HepG2 (cell line): ENCODE measurements around the gene DLG4. TPM values are rescaled to one million over a fixed set of nuclear protein-coding genes. Genes with fewer than 3 reads are reported as not detected.

Experiments used
- ATAC-seq: fragments of 200-7000 bp; cut with Tn5 transposase; 3 replicates; pipeline ENCODE4 v1.9.1; 2020; ENCODE audit warnings: mild to moderate bottlenecking, moderate library complexity
- BruUV-seq: library from RNA; stranded (reverse); fragments of 400-500 nt; replicated peaks from 2 replicates; lab custom pipeline; 2021; lab: Mats Ljungman, UMichigan
- CTCF ChIA-PET: fragments of 300-600 bp; formaldehyde crosslinking; extraction: SDS; loops from one replicate; lab custom pipeline; 2021; ENCODE audit warnings: low total read pairs, inconsistent platforms, low intra/inter-chr PET ratio; lab: Yijun Ruan, JAX
- POLR2A ChIA-PET: fragments of 350-600 bp; sonication (Branson Sonifier 250); formaldehyde crosslinking; loops from one replicate; lab custom pipeline; 2020; ENCODE audit warnings: antibody characterized with exemption, inconsistent platforms; lab: Yijun Ruan, JAX
- DNase-seq: peaks from one replicate; pipeline ENCODE4 v3.0.0-alpha.2; 2015; ENCODE audit warnings: low spot score
- FAIRE-seq: peaks from 3 replicates; lab custom pipeline; 2011; peaks lifted over from hg19 to GRCh38; lab: Jason Lieb, UNC
- H2AFZ ChIP-seq: one replicate; pipeline ENCODE4 v1.6.1; 2011; ENCODE audit warnings: low read length, inconsistent platforms
- H3K27ac ChIP-seq: fragments of 300-600 bp; 3 replicates; pipeline ENCODE4 v1.8.0; 2011; ENCODE audit warnings: mixed run types, mild to moderate bottlenecking, mixed read lengths, low read length, inconsistent platforms; ENCODE audit not compliant: insufficient read depth; ENCODE audit errors: extremely low read length
- H3K27me3 ChIP-seq, 2 experiments: fragments of 200-600 bp in 1 of 2; 2 replicates in 1 of 2; 3 replicates in 1 of 2; pipeline versions ENCODE4 v1.6.0 to v1.8.0; 2011; ENCODE audit warnings: low read length in 2 of 2, mild to moderate bottlenecking in 2 of 2, moderate library complexity in 2 of 2, inconsistent platforms in 1 of 2; ENCODE audit not compliant: insufficient read depth in 2 of 2, control insufficient read depth in 1 of 2
- H3K36me3 ChIP-seq, 2 experiments: fragments of 200-600 bp in 1 of 2; replicated peaks in 1 of 2; 2 replicates in 1 of 2; 3 replicates in 1 of 2; pipeline versions ENCODE4 v1.5.1 to v1.8.0; 2011; ENCODE audit warnings: low read length in 2 of 2, inconsistent platforms in 1 of 2; ENCODE audit not compliant: insufficient read depth in 2 of 2, control insufficient read depth in 1 of 2
- H3K4me1 ChIP-seq: 2 replicates; pipeline ENCODE4 v1.5.1; 2012; ENCODE audit warnings: low read length, inconsistent platforms; ENCODE audit not compliant: insufficient read depth
- H3K4me2 ChIP-seq: 2 replicates; pipeline ENCODE4 v1.6.0; 2011; ENCODE audit warnings: low read depth, low read length, inconsistent platforms
- H3K4me3 ChIP-seq, 3 experiments: fragments of 200-600 bp in 1 of 3; sonication (generic), shearing (Covaris generic) in 1 of 3; replicated peaks in 1 of 3; 2 replicates each; pipeline ENCODE4 v1.5.1; 2011 to 2016; ENCODE audit warnings: low read length in 3 of 3, inconsistent platforms in 2 of 3, low read depth in 2 of 3, mild to moderate bottlenecking in 2 of 3, control low read depth in 1 of 3, mixed read lengths in 1 of 3; ENCODE audit not compliant: insufficient read depth in 1 of 3
- H3K79me2 ChIP-seq: one replicate; pipeline ENCODE4 v1.6.1; 2011; ENCODE audit warnings: low read length, inconsistent platforms; ENCODE audit not compliant: insufficient read depth
- H3K9ac ChIP-seq: 2 replicates; pipeline ENCODE4 v1.6.0; 2011; ENCODE audit warnings: mild to moderate bottlenecking, low read depth, low read length, inconsistent platforms; ENCODE audit not compliant: insufficient read depth
- H3K9me3 ChIP-seq: 2 replicates; pipeline ENCODE4 v1.5.1; 2012; ENCODE audit warnings: mild to moderate bottlenecking, low read length
- H4K20me1 ChIP-seq: 2 replicates; pipeline ENCODE4 v1.6.0; 2011; ENCODE audit warnings: inconsistent platforms, mild to moderate bottlenecking, low read length, moderate library complexity; ENCODE audit not compliant: insufficient read depth
- BATF2 ChIP-seq: sonication (generic); formaldehyde crosslinking; IDR thresholded peaks from 2 replicates; pipeline ENCODE4 v1.8.0; 2022; ENCODE audit warnings: mild to moderate bottlenecking, missing genetic modification reagents, moderate library complexity
- CENPX ChIP-seq: sonication (generic); formaldehyde crosslinking; IDR thresholded peaks from 2 replicates; pipeline ENCODE4 v1.9.0; 2021; ENCODE audit warnings: mild to moderate bottlenecking, missing genetic modification reagents, moderate library complexity
- FOXC1 ChIP-seq: sonication (generic); formaldehyde crosslinking; IDR thresholded peaks from 2 replicates; pipeline ENCODE4 v1.8.0; 2022; ENCODE audit warnings: mild to moderate bottlenecking, missing genetic modification reagents, borderline replicate concordance
- HCFC1 ChIP-seq: fragments of 150-350 bp; IDR thresholded peaks from 2 replicates; pipeline ENCODE4 v1.6.1; 2014; ENCODE audit warnings: low read depth, low read length
- MIER2 ChIP-seq: IDR thresholded peaks from 2 replicates; pipeline ENCODE4 v1.6.1; 2016; ENCODE audit warnings: missing biosample characterization, missing genetic modification reagents
- PCBP2 ChIP-seq: fragments of 200-400 bp; formaldehyde crosslinking; optimal IDR thresholded peaks from 2 replicates; pipeline ENCODE3; 2018; ENCODE audit warnings: low read length, low read depth; ENCODE audit not compliant: poor library complexity, severe bottlenecking
- PLSCR1 ChIP-seq: sonication (generic); formaldehyde crosslinking; IDR thresholded peaks from 2 replicates; pipeline ENCODE4 v1.5.0; 2020; ENCODE audit warnings: missing genetic modification reagents, mild to moderate bottlenecking, borderline replicate concordance
- SYNCRIP ChIP-seq: fragments of 200-400 bp; formaldehyde crosslinking; IDR thresholded peaks from 2 replicates; pipeline ENCODE4 v1.6.1; 2018; ENCODE audit warnings: mild to moderate bottlenecking, low read depth, low read length; ENCODE audit not compliant: insufficient read depth
- TBX3 ChIP-seq: fragments of 450-650 bp; IDR thresholded peaks from 2 replicates; pipeline ENCODE4 v1.6.1; 2017; ENCODE audit warnings: antibody characterized with exemption, mild to moderate bottlenecking, inconsistent platforms, borderline replicate concordance
- ZBTB38 ChIP-seq: sonication (generic); formaldehyde crosslinking; IDR thresholded peaks from 2 replicates; pipeline ENCODE4 v1.5.1; 2020; ENCODE audit warnings: mild to moderate bottlenecking, missing genetic modification reagents
- ZNF230 ChIP-seq: sonication (generic); formaldehyde crosslinking; IDR thresholded peaks from 2 replicates; pipeline ENCODE4 v1.4.0; 2020; ENCODE audit warnings: mild to moderate bottlenecking, missing genetic modification reagents
- ZNF331 ChIP-seq: sonication (generic); formaldehyde crosslinking; IDR thresholded peaks from 2 replicates; pipeline ENCODE4 v1.4.0; 2020; ENCODE audit warnings: missing genetic modification reagents
- ZNF484 ChIP-seq: sonication (generic); formaldehyde crosslinking; IDR thresholded peaks from 2 replicates; pipeline ENCODE4 v1.5.1; 2020; ENCODE audit warnings: mild to moderate bottlenecking, low read depth, missing genetic modification reagents, borderline replicate concordance
- ZNF496 ChIP-seq: sonication (generic); formaldehyde crosslinking; IDR thresholded peaks from 2 replicates; pipeline ENCODE4 v1.8.1; 2023; ENCODE audit warnings: mild to moderate bottlenecking, moderate library complexity, missing genetic modification reagents; ENCODE audit not compliant: insufficient replicate concordance
- WGBS: methylation state at CpG from one replicate; pipeline ENCODE4 v1.1.6; 2017; ENCODE audit warnings: low lambda C conversion rate; 5-methylcytosine and 5-hydroxymethylcytosine counted together
- in situ Hi-C: cut with HindIII; loops from 2 replicates; pipeline ENCODE4 v1.10.0; 2017; ENCODE audit warnings: low pct_unique_long_range_greater_than_20kb; ENCODE audit not compliant: extremely low pct_ligation_motif_present
- intact Hi-C: fragments of 100-400 bp; cut with micrococcal nuclease; formaldehyde crosslinking; loops from one replicate; pipeline ENCODE4 v1.10.0; 2022; ENCODE audit not compliant: unreplicated experiment
- polyA plus RNA-seq, 8 experiments: library from polyadenylated mRNA; depleted of rRNA in 3 of 8; stranded (reverse) in 7 of 8; unstranded in 1 of 8; fragments of >200 nt; fragmentation: Illumina TruSeq in 4 of 8; extraction: Trizol in 4 of 8; gene quantifications; 2 replicates each; pipeline versions ENCODE4 v1.2.1 to v1.2.3, GENCODE V29; 2011 to 2016; ENCODE audit warnings: low read depth in 4 of 8, missing spikeins in 1 of 8, mixed read lengths in 1 of 8; ENCODE audit not compliant: insufficient read depth in 1 of 8
- total RNA-seq, 5 experiments: library from RNA; depleted of rRNA; stranded (reverse); fragments of >200 nt; fragmentation: Illumina TruSeq; extraction: Trizol; gene quantifications; 2 replicates each; pipeline ENCODE4 v1.2.3, GENCODE V29; 2016; ENCODE audit warnings: low read depth in 1 of 5

DLG4 gene
- total and polyA plus RNA-seq, 2 of the 13 experiments (the other 11 are each of a cell fraction or from before 2014, with no cell fraction given) = 0.71 to 4.3 TPM

- H3K4me3 ChIP-seq = no peak overlapping the region
- no peak overlapping the region for H3K9ac ChIP-seq
- no peak overlapping the region for H3K4me2 ChIP-seq
These were observed 14.1 kb downstream of the DLG4 start for GRCh38 chr17:7205561-7205960.

More at GRCh38 chr17:7205561-7205960, 14.1 kb downstream of the DLG4 start:
- Histone ChIP-seq H3K36me3 (no peaks in the 10 kb centered on the region), H3K27me3 (peaks cover 0 to 9% of the 10 kb centered on the region in 2 experiments; a peak in 2 of 5 replicates), H4K20me1 (no peaks in the 10 kb centered on the region)
- CTCF ChIA-PET = no interaction called here
- TF ChIP-seq CENPX (CRISPR knock-in tag) (no peak), MIER2 (CRISPR knock-in tag) (no peak), ZNF496 (no peak), FOXC1 (CRISPR knock-in tag) (no peak), ZBTB38 (no peak), SYNCRIP (no peak), ZNF230 (no peak), HCFC1 (no peak), ZNF331 (CRISPR knock-in tag) (no peak), BATF2 (CRISPR knock-in tag) (no peak), TBX3 (no peak), ZNF484 (CRISPR knock-in tag) (no peak), PCBP2 (no peak), PLSCR1 (CRISPR knock-in tag) (no peak)
- TF ChIP-seq, all 625 proteins: peak for 0
- H3K9me3 ChIP-seq = no peaks in the 10 kb centered on the region
- intact Hi-C loops (no loop called here), in situ Hi-C loops (no loop called here)
- DNase-seq = no peak
- no peak overlapping the region for H2AFZ ChIP-seq
- H3K79me2 ChIP-seq = no peaks in the 10 kb centered on the region
- ATAC-seq = no peak
- BruUV-seq = no TSS peak
- POLR2A ChIA-PET = no interaction called here
- no peak overlapping the region for H3K27ac ChIP-seq
- 77% methylated on average over 15 of the region's 15 CpGs for WGBS
- no peaks in the 10 kb centered on the region for H3K4me1 ChIP-seq
- FAIRE-seq = no peak
